ENCODE measurements around the gene AQP10.
A peak's percentile ranks its signal among the peaks of the same experiment; 100 is the strongest.
"Not testable (repeated sequence)": the region's sequence is repeated elsewhere in the genome, so short reads cannot be mapped to it uniquely, and the experiment has no call there.

The AQP10 gene

DNA sequence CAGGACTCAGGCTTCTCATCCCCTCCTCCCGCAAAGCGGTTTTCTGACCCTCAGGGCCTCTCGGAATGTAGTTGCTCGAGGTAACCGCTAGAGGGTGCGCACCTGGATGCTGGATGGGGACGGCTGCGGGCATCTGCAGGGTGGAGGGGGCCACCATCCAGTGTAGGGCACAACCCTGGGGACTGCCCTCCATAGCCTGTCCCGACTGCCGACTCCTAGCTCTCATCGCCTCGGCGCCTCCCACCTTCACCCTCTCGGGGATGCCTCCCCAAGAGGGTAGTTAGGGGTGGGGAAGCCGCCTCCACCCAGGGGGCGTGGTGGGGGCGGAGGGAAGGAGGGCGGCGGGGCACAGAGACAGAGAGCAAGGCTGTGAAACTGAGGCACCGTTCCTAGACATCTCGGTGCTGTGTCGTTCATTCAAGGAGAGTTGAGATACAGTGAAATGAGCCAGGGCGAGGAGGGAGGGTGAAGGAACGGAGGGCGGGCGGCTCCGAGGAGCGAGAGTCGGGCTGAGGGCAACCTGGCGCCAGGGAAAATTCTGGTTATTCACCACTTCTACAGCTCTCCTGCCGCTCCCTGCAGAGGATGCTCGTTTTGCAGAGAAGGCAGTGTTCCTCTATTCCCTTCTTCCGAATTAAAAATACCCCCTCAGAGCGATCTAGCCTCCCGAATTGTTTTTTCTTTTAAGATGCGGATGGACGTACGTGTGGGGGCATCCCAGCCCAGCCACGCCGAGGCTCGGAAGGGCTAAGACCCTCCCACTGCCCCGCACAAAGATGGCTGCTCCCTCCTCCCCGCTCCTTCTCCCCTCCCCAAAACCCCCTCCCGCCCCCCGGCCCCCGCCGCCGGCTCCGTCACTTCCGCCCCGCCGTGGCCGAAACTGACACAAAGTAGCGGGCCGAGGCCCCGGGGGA is 4.0 kb downstream of the AQP10 start, which contains the start of gene ATP8B2:
Gene ATP8B2 (plus strand): TSS at position 857 of the 914 bp plus-strand sequence. CDS start 2,617 bp downstream, outside the sequence.
- DNase-seq, result peak; percentile 49

DNA sequence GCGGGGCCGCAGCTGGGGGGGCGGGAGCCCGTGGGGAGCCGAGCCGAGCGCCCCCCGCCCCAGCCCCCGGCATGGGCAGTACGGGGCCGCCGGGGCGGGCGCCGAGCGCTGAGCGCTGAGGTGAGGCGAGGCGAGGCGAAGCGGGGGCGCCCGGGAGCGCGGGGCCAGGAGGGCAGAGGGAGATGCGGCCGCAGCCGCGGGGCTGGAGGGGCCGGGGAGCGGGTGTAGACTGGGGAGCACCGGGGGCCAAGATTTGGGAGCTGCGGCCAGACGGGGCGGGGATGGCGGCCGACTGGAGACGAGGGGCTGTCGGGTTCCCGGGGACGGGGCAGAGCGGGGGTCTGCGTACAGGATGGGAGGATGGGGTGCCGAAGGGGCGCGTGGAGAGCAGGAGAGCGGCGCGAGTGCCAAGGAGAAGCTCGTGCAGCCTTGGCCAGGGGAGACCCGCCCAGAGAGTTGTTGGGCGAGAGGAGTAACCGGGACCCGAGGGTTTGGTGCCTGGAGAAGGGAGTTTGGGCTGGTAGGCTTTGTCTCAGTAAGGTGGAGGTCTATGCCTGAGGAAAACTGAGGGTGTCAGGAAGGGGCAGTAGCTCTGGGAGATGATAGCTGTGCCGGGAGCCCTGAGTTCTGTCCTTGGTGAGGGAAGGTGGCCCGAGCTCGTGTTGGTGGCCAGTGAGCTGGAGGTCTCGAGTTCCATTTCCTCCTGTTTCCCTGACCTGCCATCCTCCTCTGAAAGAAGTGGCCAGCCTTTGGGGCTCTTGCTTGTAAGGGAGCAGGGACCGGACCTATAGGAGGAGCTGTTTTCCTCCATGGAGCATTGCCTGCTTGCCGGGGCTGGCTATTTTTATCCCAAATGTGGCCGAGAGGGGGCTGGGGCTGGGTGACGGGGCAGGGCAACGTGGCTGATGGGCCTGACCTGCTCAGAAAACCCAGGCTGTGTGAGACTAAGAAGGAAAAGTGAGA is 5.0 kb downstream of the AQP10 start:
- peak; percentile 51 for DNase-seq

DNA sequence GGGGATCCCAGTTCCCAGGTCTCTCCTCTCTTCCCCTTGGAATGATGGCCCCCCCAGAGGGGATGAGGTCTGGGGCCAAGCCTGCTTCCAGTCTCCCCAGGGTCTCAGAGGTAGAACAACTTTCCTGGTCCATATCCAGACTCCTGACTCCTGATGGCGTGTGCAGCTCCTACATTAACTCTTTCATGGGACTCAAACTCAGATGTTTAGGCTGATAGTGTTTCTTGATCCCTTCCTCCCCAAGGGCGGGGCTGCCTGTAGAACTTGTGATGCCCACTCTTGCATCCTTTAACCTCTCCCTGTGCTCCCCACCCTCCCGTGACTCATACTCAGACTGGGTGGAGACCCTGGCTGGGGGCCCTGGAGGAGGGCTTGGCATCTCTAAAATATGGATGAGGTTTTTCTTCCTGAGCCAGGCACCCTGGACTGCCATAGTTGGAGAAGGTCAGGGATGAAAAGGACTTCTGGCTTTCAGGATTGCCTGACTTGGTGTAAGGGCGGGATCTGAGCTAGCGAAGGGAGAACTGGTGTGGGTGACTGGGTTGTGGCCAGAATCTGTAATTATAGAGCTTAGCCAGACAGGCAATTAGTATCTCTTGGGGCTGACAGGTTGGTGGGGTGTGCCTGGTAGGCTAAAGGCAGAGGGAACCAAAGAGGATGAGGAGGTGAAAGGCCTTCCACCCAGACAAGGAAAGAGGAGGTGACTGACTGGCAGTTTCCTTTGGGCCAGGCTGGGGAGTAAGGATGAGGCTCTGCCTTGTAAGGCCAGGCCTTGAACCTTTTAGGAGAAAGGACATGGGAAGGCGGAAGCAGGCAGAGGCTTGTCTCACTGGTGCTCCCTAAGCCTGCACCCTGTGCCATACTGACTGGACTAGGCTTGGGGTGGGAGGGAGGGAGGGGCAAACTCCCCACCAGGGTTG is 5.9 kb downstream of the AQP10 start:
- peak; percentile 36 for DNase-seq

DNA sequence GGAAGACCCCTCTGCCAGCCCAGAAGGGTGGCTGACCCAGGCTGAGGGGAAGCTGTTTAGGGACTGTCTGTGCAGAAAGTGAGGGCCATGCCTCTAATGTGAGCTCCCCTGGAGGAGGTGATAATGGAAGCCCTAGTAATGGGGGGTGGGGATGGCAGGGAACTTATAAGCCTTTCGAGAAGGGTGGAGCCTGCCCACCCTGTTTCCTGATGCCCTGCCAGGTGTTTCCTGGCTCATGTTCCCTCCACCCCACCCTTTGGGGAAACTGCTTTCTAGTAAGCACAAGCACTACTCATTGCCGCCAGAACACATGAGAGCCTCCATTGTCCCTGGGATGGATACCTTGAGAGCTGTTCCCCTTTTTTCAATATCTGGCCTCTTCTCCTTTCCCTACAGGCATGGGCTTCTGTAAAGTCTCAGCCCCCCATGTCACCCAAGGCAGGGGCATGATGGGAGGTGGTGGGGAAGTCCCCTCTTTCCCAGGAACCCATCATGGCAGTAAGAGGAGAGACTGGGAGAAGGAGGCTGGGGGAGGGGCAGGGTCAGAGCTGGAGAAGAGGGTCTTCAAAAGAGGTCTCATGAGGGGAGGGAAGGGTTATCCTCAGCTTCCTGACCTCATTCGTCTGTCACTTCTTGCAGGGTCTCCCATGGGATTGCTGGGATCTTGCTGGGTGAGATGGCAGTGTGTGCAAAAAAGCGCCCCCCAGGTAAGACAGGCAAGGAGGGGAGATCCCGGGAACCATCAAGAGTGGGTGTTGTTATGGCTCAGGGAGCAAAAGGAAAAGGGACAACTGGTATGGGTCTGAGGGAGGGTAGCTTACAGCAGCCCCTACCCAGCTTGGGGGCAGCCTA is 6.8 kb downstream of the AQP10 start:
- DNase-seq, result no peak

DNA sequence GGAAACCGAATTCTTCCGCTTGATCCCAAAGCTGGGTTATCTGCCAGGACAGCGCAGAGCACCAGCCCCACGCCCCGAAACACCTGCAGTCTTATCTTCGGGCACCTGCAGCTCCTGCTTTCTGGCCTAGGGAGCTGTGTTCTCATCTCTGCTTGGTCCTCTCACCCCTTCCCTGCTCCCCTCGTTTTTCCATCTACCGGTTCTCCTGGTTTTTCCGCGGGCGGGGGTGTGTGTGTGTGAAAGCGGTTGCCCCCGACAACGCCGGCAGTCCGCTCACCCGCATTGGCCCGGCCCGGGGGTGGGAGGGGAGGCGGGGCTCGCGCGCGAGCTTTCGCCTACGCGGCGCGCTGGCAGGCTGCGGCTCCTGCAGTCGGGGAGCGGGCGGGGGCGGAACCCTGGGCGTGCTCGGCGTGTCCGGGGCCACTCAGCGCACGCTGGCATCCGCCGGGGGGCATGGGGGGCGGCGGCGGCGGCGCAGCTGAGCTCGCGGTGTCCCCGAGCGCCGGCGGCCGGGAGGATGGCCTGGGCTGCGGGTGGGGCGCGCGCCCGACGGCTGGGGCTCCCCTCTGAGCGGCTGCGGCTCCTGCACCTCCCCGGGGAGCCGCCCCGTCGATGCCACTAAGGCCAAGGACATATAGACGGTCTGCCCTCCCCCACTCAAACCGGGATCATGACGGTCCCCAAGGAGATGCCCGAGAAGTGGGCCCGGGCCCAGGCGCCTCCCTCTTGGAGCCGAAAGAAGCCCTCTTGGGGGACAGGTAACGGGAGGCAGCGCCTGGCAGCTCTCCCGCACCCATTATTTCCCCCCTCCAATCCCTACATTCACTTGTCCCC is 7.6 kb downstream of the AQP10 start:
- peak; percentile 32 for DNase-seq

DNA sequence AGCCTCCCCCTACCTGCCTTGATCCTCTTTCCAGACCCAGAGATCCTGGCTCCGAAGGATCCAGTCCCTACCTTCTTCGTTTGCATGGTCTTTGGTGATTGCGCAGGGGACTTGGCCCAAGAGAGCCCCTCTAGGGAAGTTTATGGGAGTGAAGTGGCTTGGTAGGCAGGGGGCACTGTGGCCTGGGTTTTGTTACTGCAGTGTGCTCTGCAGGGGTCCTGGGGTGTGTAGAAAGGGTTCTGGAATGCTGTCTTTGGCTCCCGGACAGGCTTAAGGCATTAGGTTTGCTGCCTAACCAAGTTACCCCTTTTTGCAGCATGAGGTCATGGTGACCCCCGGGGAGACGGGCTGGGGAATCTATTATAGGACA is 8.2 kb downstream of the AQP10 start:
- DNase-seq, result no peak

DNA sequence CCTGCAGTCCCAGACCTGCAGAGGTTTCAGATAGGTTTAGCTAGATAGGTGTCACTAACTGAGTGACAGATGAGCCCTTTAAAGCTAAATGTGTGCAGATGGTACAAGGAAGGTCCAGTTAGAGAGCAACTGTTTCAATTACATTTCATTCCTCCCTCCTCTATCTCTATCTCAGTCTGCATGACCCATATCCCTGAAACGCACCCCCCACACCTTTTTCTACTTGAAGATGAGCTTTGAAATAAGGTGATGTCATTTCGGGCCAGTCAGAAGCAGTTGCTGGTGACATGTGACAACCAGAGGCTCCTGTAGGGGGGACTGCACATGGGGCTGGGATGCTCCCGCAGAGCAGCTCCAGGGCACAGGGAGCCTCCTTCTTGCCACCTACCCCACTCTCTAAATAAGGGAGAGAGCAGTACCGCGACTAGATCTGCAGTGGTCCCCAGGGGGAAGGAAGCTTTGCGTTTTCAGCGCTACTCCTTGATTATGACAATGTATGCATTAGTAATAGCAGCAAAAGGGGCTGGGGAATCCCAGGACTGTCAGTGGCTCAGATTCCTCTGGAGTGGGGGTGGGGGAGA is 8.7 kb downstream of the AQP10 start:
- DNase-seq, result no peak

DNA sequence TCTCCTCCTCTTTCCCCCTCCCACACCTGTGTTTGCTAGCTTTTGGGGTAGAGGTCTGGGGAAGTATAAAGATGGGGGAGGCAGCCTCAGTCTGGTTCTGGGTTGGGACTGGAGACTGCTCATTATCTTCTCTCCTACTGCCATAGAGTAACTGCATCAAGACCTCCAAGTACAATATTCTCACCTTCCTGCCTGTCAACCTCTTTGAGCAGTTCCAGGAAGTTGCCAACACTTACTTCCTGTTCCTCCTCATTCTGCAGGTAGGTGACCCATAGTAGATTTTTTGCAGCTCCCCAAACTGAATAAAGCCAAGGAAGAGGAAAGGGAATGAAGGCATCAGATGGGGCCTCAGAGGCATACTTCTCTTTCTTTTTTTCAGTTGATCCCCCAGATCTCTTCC is 9.8 kb downstream of the AQP10 start:
- DNase-seq, result no peak

DNA sequence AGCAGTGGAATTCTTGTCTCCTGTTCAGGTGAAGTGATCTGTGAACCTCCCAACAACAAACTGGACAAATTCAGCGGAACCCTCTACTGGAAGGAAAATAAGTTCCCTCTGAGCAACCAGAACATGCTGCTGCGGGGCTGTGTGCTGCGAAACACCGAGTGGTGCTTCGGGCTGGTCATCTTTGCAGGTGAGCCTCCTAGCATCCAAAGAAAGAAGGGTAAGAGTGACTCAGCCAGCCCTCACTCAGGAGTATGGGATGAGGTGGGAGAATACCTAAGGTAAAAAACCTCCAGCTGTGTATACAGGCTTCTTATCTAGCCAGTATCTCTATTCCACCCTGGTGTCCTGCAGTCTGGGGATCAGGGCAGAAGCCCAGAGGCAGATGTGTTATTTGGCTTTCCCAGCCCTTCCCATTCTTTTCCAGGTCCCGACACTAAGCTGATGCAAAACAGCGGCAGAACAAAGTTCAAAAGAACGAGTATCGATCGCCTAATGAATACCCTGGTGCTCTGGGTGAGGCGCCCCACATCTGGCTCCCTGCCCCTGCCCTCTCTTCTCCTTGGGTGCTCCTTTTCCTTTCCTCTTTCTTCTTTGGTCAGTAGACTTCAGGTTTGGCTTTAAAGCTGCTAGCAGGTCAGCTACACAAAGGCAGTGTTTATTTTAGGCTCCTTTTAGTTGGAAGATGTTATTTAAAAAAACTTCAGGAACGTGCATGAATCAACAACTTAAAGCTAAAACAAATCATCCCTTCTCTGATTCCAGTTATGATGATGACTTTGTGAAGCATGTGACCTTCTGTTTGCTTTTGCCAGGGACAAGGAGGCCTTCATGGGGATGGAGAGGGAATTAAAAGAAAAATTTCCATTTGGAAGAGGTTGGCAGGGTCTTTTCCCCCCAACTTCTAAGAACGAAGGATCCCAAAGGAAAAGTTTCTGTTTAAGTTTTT is 13.5 kb downstream of the AQP10 start:
- no peak for DNase-seq

DNA sequence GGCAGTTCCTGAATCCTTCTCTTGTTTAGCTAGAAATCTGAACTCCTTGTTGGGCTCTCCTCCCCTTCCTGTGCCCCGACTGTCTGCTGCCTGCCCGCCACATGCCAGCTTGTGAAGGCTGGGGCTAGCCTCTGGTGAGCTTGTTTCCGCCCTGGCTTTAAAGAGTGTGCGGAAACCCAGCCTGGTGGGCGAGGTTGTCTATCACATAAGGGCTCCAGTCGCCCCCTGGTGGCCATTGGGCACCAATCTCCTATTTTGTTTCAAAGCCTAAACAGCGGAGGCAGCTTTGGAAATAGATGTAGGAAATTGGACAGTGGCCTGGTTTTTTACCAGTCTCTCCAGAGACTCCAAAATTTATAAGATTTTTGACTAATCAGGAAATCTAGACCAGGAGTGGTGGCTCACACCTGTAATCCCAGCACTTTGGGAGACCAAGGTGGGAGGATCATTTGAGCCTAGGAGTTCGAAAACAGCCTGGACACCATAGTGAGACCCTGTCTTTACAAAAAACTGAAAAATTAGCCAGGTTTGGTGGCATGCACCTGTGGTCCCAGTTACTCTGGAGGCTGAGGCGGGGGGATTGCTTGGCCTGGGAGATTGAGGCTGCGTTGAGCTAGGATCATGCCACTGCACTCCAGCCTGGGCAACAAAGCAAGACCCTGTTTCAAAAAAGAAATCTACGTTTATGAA is 14.3 kb downstream of the AQP10 start:
- peak; percentile 93 for DNase-seq

DNA sequence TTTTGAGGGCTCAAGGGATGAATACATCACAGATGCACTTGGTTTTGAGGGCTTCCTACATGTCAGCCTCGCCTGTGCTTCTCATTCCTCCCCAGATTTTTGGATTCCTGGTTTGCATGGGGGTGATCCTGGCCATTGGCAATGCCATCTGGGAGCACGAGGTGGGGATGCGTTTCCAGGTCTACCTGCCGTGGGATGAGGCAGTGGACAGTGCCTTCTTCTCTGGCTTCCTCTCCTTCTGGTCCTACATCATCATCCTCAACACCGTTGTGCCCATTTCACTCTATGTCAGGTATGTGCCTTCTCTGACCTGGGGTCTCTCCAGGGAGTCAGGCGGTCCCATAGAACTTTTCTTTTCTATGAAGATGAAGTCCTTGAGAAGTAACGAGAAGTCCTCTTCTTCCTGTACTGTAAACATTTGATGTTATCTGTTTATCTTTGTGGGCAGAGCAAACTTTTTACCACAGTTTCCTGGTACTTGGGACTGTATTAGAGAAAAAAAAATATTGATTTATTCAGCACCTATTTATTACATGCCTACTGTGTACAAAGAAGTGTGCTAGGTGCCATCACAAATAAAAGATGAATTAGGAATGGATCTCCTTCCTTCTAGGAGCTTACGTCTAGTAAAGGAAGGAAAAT is 16.5 kb downstream of the AQP10 start:
- DNase-seq, result no peak

DNA sequence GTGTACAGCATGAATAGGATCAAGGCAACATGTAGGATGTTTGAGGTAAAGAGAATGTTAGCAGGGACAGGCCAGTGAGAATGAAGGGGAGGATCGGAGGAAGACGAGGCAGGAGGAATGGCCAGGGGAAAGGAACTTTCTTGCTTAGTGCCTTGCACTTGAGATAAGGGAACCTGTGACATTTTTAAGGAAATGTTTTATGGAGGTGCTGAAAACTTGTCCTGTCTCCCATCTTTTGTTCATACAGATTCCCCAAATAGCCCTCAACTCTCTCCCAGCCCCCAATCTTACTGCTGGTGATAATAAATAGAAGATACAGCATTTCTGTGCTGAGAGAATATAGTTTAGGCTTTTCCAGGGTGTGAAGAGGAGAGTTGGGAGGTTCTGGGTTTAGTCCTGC is 18.0 kb downstream of the AQP10 start:
- no peak for DNase-seq

DNA sequence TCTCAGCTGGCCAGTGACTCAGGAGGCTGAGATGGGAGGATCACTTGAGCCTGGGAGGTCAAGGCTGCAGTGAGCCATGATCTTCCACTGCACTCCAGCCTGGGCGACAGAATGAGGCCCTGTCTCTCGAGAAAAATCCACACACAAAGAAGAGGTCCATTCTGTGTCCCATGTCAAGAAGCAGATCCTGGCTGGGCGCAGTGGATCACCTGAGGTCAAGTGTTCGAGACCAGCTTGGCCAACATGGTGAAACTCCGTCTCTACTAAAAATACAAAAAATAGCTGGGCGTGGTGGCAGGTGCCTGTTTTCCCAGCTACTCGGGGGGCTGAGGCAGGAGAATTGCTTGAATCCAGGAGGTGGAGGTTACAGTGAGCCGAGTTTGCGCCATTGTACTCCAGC is 20.5 kb downstream of the AQP10 start:
- DNase-seq, result not testable (repeated sequence)

DNA sequence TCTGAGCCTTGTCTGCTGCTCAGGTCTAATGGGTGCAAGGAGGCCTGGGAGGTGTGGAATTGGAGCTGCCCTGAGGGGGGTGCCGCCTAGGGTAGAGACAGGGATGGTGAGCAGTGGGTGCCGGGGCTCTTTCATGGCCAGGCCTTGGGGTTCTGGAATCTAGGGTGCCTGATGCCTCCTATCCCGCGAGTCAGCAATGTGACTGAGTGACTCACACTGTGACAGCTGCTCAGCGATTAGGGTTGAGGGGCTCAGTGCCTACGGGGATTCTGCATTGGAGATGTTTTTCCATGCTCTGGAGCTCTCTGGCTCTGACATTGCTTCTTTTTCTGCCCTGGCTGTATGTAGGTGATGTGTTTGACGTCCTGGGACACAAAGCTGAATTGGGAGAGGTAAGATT is 21.2 kb downstream of the AQP10 start:
- DNase-seq, result no peak

DNA sequence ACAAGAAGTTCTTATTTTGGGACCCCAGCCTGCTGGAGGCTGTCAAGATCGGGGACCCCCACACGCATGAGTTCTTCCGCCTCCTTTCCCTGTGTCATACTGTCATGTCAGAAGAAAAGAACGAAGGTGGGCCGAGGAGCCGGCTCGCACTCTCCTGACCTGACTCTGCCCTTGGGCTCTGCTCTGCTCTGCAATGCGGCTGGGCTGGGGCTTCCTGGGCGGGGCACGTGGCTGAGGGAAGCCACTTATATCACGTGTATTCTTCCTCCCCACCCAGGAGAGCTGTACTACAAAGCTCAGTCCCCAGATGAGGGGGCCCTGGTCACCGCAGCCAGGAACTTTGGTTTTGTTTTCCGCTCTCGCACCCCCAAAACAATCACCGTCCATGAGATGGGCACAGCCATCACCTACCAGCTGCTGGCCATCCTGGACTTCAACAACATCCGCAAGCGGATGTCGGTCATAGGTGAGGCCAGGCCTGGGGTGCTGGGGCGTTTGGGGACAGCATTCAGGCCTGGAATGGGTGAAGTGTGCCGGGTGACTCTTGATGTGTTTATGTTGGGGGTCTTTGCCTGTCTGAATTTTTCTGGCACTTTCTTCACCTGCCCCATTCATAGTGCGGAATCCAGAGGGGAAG is 22.1 kb downstream of the AQP10 start:
- peak; percentile 27 for DNase-seq

DNA sequence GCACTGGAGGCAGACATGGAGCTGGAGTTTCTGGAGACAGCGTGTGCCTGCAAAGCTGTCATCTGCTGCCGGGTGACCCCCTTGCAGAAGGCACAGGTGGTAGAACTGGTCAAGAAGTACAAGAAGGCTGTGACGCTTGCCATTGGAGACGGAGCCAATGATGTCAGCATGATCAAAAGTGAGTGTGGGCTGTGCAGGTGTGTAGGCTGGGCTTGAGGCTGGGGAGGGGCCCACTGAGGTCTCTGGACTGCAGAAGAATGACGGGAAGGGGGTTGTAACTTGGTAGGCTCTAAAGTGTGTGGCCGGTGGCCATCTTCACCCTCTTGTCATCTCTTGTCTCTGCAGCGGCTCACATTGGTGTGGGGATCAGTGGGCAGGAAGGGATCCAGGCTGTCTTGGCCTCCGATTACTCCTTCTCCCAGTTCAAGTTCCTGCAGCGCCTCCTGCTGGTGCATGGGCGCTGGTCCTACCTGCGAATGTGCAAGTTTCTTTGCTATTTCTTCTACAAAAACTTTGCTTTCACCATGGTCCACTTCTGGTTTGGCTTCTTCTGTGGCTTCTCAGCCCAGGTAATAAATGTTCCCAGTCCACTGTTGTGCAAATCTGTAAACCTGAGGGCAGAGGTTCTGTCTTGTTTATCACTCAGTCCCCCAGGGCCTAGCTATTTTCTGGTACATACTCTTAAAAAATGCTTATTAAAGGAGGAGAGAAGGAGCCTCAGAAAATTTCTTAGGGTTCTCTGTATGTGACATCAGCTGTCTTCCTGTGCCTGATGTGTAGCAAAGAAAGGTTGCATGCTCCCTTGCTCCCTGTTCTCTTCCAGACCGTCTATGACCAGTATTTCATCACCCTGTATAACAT is 24.3 kb downstream of the AQP10 start:
- DNase-seq, result peak; percentile 50

Data from inflammatory macrophage treated with lipopolysaccharide for 4 hours (primary cell).